GM04504 (cell line): ENCODE data around the gene PRICKLE4.
A peak's percentile ranks its signal among the peaks of the same experiment; 100 is the strongest.
"Not testable (repeated sequence)": the region's sequence is repeated elsewhere in the genome, so short reads cannot be mapped to it uniquely, and the experiment has no call there.

Experiments used
- DNase-seq: peaks from one replicate; pipeline ENCODE4 v3.0.0-alpha.2; 2012; ENCODE audit warnings: low read depth

PRICKLE4 gene

GRCh38 chr6:41746107-41746506, 34.5 kb upstream of the PRICKLE4 start:
- DNase-seq: no peak

GRCh38 chr6:41747256-41748101, 33.1 kb upstream of the PRICKLE4 start, which contains the start of gene PGC:
Gene PGC (minus strand): TSS chr6:41747397. CDS start chr6:41747334, 63 bp downstream.
- no peak for DNase-seq

- no peak for DNase-seq
These were observed 32.5 kb upstream of the PRICKLE4 start for GRCh38 chr6:41748102-41748477.

DNA sequence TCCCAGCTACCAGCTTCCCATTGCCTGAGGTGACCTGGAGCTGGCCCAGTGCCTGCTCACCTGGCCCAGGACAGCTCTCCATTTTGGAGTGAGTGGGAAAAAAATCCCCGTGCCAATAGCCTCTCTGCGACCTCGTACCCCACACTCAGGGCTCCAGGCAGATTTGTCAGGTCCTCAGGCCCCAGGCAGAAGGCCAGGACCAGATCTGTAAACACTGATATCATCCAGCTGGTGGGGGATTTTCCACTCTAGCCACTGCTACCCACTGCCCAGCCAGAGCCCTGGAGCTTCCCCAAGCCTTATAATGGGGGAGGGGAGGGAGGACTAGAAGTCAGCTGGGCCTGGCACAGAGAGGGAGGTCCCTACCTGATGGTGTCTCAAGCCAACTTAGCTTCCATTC, 32.0 kb upstream of the PRICKLE4 start:
- no peak for DNase-seq

DNA sequence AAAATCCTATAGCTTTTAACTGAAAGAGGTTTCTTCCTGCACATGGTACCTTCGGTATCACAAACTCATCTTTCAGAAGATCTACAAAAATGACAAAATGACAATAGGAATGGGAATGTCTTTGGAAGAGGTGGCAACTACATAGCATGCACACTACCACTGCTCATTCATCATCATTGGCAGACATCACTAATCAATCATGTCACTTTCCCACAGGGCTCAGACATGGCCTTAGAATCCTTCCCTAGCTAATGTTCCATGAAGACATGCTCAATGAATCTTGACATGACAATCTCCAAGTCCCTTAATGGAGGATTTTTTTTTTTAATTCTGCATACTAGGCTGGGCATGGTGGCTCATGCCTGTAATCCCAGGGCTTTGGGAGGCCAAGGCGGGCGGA, 30.2 kb upstream of the PRICKLE4 start:
- no peak for DNase-seq

- DNase-seq: no peak
These were observed 24.7 kb upstream of the PRICKLE4 start for GRCh38 chr6:41755895-41756294.

DNA sequence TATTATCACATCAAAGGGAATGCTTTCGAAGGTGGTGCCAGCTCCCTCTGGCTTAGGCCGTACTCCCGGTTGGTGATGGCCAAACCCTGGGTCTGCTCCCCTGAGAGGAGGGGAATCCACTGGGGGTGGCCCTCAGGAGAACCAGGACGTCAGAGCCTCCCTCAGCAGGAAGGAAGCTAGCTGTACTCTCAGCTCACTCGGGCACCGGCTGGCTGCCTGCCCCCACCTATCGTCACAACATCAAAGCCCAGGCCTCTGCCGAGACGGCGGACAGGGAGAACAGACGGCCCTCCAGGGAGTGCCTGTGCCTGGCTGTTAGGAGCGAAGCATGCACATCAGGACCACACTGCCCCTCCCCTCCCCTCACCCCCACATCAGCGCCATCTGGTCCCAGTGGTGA, 24.2 kb upstream of the PRICKLE4 start:
- DNase-seq: no peak

GRCh38 chr6:41757271-41757670, 23.3 kb upstream of the PRICKLE4 start:
- no peak for DNase-seq

- DNase-seq: no peak
These were observed 22.5 kb upstream of the PRICKLE4 start for GRCh38 chr6:41757931-41758640.

- DNase-seq: no peak
These were observed 21.9 kb upstream of the PRICKLE4 start for GRCh38 chr6:41758641-41759035.

DNA sequence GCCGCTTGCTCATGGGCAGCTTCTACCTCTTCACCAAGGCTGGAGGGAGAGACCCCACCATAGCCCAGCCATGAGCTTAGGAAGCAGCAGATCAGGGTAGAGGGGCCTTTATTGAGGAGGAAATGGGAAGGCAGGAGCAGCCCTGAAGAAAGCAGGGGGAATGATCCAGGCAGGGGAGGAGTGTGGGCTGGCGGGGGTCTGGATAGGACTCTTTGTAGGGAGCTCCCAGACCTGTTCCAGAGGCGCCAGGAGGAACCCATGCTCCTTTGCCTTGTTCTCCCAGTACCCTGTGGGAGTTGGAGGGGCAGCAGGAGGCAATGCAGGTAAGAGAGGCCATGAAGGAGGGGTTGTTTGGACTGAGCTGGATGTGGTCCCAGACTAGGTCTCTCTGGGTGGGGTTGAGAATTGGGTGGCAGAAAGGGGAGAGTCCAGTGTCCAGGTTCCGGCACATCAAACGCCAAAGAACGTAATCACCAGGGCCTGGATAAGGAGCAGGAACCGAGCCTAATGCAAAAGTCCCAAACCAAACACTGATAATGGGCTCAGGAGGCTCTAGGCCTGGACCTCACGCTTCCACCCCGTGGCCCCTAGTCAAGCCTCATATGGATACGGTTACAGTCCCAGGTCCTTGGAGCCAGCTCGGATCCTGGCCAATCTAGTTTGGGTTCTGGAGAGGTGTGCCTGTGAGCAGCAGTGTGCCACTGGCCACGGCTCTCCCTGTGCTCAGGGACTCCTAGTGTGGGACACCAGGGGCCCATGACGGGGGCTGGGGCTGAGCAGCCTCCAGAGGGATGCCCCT, 21.3 kb upstream of the PRICKLE4 start:
- no peak for DNase-seq

DNA sequence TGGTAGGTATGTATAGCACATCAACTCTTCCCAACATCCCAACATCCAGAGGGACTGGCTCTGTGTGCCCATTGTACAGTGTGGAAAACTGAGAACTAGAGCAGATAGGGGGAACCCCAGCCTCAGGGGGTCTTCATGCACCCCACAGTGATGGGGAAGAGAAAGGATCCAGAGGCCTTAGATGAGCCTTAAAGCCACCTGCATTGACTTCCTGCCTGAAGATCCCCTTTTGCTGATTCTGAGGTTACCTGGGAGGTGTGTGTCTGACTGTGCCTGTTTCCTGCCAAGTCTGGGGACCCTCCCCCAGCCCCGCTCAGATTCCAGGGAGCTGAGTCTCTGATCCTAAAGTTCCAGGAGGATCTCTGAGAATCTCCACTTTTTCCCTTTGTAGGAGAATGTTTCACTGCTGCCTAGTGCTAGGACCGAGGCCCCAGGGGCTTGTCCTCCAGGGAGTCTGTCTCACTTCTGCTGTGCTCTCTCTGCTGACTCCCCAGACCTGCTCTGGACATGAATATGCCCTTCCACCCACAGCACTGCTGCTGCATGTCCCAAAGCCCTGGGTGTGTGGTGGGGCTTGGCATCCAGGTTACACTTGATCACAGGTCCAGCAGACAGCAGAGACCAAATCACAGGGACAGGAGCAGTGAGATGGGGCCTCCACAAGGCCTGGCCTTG, 20.5 kb upstream of the PRICKLE4 start:
- DNase-seq: no peak

- no peak for DNase-seq
These were observed 17.1 kb upstream of the PRICKLE4 start for GRCh38 chr6:41763470-41763869.

DNA sequence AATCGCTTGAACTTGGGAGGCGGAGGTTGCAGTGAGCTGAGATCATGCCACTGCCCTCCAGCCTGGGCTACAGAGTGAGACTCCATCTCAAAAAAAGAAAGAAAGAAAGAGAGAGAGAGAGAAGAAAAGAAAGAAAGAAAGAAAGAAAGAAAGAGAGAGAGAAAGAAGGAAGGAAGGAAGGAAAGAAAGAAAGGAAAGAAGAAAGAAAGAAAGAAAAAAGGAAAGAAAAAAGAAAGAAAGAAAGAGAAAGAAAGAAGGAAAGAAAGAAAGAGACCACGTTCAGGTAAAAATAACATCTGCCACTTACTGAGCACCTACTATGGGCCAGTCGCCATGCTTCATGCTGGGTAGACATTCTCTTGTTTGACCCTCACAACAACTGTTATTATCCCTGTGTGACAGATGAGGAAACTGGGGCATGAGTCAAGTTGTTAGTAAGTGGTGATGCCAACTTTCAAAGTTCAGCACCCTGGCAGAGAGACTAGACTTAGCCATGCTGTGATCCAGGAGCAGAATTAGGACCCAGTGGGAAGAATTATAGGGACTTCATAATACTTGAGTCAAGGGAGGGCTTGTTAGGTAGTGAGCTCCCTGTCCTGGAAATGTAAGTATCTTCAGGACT, 14.4 kb upstream of the PRICKLE4 start:
- DNase-seq: not testable (repeated sequence)

GRCh38 chr6:41767112-41767833, 13.3 kb upstream of the PRICKLE4 start:
- DNase-seq: peak; percentile 88

DNA sequence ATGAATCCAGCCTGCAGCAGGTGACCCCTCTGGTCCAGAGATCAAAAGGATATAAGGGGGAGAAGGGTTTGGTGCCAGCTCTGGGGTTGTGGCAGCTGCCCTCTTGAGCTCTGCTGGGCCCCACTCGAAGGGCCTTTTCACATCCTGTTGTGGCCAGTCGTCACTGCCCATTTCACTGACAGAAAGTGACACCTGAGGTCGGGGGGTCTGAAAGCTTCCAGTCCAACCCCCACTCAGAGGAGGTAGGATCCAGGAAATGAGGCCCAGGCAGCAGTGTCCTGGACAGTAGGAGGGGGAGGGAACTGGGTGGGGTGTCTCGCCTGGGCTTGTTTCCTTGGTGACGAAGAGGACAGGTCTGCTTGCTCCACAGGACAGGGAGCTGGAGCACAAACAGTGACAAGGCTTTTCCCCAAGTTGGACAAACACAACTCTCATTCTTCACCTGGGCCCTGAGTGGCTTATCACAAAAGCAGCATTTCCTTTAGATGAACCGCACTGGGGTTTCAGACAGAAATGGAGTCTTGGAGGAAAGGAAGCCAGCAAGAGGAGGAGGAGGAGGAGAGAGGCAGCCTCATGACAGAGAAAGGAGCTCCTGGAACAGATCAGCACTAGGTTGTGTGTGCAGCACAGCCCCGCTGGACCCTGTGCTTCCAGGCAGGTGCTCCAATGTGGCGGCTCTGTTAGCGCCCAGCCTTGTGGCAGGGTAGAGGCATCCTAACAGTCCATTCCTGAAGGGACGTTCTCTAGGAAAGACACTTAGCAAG, 11.9 kb upstream of the PRICKLE4 start:
- no peak for DNase-seq

- DNase-seq: no peak
These were observed 11.2 kb upstream of the PRICKLE4 start for GRCh38 chr6:41769376-41769775.

DNA sequence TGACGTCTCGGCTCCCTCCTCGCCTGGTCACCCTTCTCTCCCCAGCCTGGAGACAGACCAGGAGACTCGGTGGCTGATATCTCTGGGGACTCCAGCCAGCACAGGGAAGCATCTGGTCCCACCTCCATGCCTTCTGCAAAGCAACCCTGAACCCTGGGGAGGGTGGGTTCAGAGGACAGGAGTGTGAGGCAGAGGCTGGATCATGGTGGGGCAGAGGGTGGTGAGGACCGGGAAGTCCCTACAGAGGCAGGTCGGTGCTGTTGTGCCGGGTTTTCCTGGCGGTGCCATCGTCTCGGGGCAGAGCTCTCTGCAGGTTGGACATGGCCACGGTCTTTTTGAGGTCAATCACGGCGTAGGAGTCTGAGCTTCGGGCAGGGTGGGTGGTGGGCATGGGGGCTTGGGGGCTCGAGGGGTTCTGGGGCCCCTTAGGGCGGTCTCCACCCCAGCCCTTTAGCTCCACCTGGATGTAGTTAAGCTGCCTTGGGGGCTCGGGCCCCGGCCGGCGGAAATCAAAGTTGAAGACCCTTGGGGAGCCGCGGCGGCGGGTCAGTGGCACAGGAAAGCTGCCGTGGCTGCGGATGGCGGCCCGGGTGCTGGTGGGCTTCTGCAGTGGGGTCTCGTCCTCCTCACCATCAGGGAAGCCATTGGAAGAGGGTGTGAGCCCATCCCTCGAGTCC, 10.1 kb upstream of the PRICKLE4 start:
- DNase-seq: no peak
